Liver (tissue), 9 donors: ENCODE data around the gene SMARCD2. TPM values are rescaled to one million over a fixed set of nuclear protein-coding genes. Genes with fewer than 3 reads are reported as not detected.

Experiments
- DNase-seq: peaks from one replicate; pipeline ENCODE4 v3.0.0-alpha.2; 2017; ENCODE audit warnings: low spot score
- H3K27ac ChIP-seq, 2 donors: one replicate each; pipeline ENCODE4 v1.7.0; 2013; ENCODE audit warnings: inconsistent platforms in 2 of 2, low read length in 2 of 2, control low read depth in 1 of 2, low read depth in 1 of 2, mild to moderate bottlenecking in 1 of 2
- H3K27me3 ChIP-seq, 4 donors: one replicate each; pipeline versions ENCODE4 v1.6.1 to v1.7.0; 2013; ENCODE audit warnings: low read length in 3 of 4, inconsistent platforms in 1 of 4, mild to moderate bottlenecking in 1 of 4, moderate library complexity in 1 of 4; ENCODE audit not compliant: control insufficient read depth in 4 of 4, insufficient read depth in 4 of 4
- H3K36me3 ChIP-seq, 4 donors: one replicate each; pipeline versions ENCODE4 v1.6.1 to v1.7.0; 2013; ENCODE audit warnings: low read length in 3 of 4, mild to moderate bottlenecking in 3 of 4, low read depth in 1 of 4, moderate library complexity in 1 of 4; ENCODE audit not compliant: control insufficient read depth in 4 of 4, insufficient read depth in 3 of 4
- H3K4me1 ChIP-seq, 4 donors: one replicate each; pipeline versions ENCODE4 v1.6.1 to v1.7.0; 2013; ENCODE audit warnings: low read length in 3 of 4, mild to moderate bottlenecking in 3 of 4, moderate library complexity in 1 of 4; ENCODE audit not compliant: control insufficient read depth in 4 of 4, insufficient read depth in 4 of 4
- H3K4me3 ChIP-seq, 3 donors: one replicate each; pipeline versions ENCODE4 v1.6.1 to v1.7.0; 2013; ENCODE audit warnings: low read length in 3 of 3, control low read depth in 1 of 3, low read depth in 1 of 3, mild to moderate bottlenecking in 1 of 3
- H3K9ac ChIP-seq, 2 donors: one replicate each; pipeline ENCODE4 v1.7.0; 2013; ENCODE audit warnings: low read length in 2 of 2, mild to moderate bottlenecking in 2 of 2, moderate library complexity in 2 of 2, control low read depth in 1 of 2, low read depth in 1 of 2
- H3K9me3 ChIP-seq, 4 donors: one replicate each; pipeline versions ENCODE4 v1.6.1 to v1.7.0; 2013; ENCODE audit warnings: low read length in 3 of 4; ENCODE audit not compliant: control insufficient read depth in 4 of 4
- ATF3 ChIP-seq: IDR thresholded peaks from 2 replicates; pipeline ENCODE4 v1.6.1; 2016; ENCODE audit warnings: antibody characterized with exemption
- CTCF ChIP-seq: fragments of 150-350 bp; IDR thresholded peaks from 2 replicates; pipeline ENCODE4 v1.5.1; 2017; ENCODE audit warnings: improper control_type of control experiment, low read depth, low read length; ENCODE audit not compliant: missing input control
- EGR1 ChIP-seq, 2 donors: IDR thresholded peaks; 2 replicates each; pipeline ENCODE4 v1.6.1; 2016 to 2018; ENCODE audit warnings: antibody characterized with exemption in 2 of 2, low read depth in 2 of 2
- FOXA1 ChIP-seq: IDR thresholded peaks from 2 replicates; pipeline ENCODE4 v1.6.1; 2016; ENCODE audit warnings: antibody characterized with exemption
- FOXA2 ChIP-seq: IDR thresholded peaks from 2 replicates; pipeline ENCODE4 v1.6.1; 2016; ENCODE audit warnings: antibody characterized with exemption
- GABPA ChIP-seq, 2 donors: IDR thresholded peaks in 1 of 2; conservative IDR thresholded peaks in 1 of 2; 2 replicates each; pipeline ENCODE4 v1.6.1; 2016; ENCODE audit warnings: antibody characterized with exemption in 2 of 2, mild to moderate bottlenecking in 1 of 2, moderate library complexity in 1 of 2
- HNF4A ChIP-seq, 2 donors: conservative IDR thresholded peaks; 2 replicates each; pipeline ENCODE4 v1.6.1; 2016; ENCODE audit warnings: antibody characterized with exemption in 2 of 2, mild to moderate bottlenecking in 2 of 2
- HNF4G ChIP-seq: IDR thresholded peaks from 2 replicates; pipeline ENCODE4 v1.6.1; 2016; ENCODE audit warnings: antibody characterized with exemption
- JUND ChIP-seq, 2 donors: IDR thresholded peaks; 2 replicates each; pipeline ENCODE4 v1.6.1; 2016; ENCODE audit warnings: antibody characterized with exemption in 2 of 2
- MAX ChIP-seq: IDR thresholded peaks from 2 replicates; pipeline ENCODE4 v1.6.1; 2016; ENCODE audit warnings: antibody characterized with exemption
- NR2F2 ChIP-seq: IDR thresholded peaks from 2 replicates; pipeline ENCODE4 v1.6.1; 2016; ENCODE audit warnings: antibody characterized with exemption
- RAD21 ChIP-seq, 2 donors: IDR thresholded peaks; 2 replicates each; pipeline ENCODE4 v1.6.1; 2016; ENCODE audit warnings: antibody characterized with exemption in 2 of 2, mild to moderate bottlenecking in 2 of 2
- REST ChIP-seq: IDR thresholded peaks from 2 replicates; pipeline ENCODE4 v1.6.1; 2016; ENCODE audit warnings: antibody characterized with exemption, mild to moderate bottlenecking
- RXRA ChIP-seq, 2 donors: IDR thresholded peaks; 2 replicates each; pipeline ENCODE4 v1.6.1; 2017 to 2018; ENCODE audit warnings: antibody characterized with exemption in 2 of 2, mild to moderate bottlenecking in 1 of 2
- SP1 ChIP-seq: IDR thresholded peaks from 2 replicates; pipeline ENCODE4 v1.6.1; 2018; ENCODE audit warnings: antibody characterized with exemption, mild to moderate bottlenecking
- TAF1 ChIP-seq: conservative IDR thresholded peaks from 2 replicates; pipeline ENCODE4 v1.6.1; 2016; ENCODE audit warnings: antibody characterized with exemption, mild to moderate bottlenecking
- YY1 ChIP-seq: IDR thresholded peaks from 2 replicates; pipeline ENCODE4 v1.6.1; 2016; ENCODE audit warnings: antibody characterized with exemption, mild to moderate bottlenecking
- ZBTB33 ChIP-seq: IDR thresholded peaks from 2 replicates; pipeline ENCODE4 v1.6.1; 2016; ENCODE audit warnings: antibody characterized with exemption
- WGBS: extraction: QIAGEN DNeasy Blood & Tissue Kit; methylation state at CpG from one replicate; pipeline ENCODE4 v1.1.7; 2013; 5-methylcytosine and 5-hydroxymethylcytosine counted together
- polyA plus RNA-seq, 2 donors: library from polyadenylated mRNA; stranded (reverse) in 1 of 2; unstranded in 1 of 2; fragments of 200-250 nt in 1 of 2; fragments of >200 nt in 1 of 2; fragmentation: Nextera tagmentation in 1 of 2; extraction: Ambion mirVana in 1 of 2; gene quantifications; one replicate each; pipeline versions ENCODE4 v1.2.1 to v1.2.3, GENCODE V29; 2013 to 2015
- total RNA-seq, 2 donors: library from RNA; depleted of rRNA; stranded (reverse); fragments of >200 nt; gene quantifications; one replicate each; pipeline ENCODE4 v1.2.3, GENCODE V29; 2014
- donor health status: healthy.
- donor health status: healthy.
- donor health status: healthy.
- donor health status: healthy.
- donor health status: healthy.

Gene SMARCD2
- total and polyA plus RNA-seq, 4 donors: 14.5 to 67.9 (median 39.4) TPM

GRCh38 chr17:63826468-63827001 lies 15.9 kb downstream of the SMARCD2 start:
- no peak for TF ChIP-seq ATF3
- no peak for TF ChIP-seq MAX
- TF ChIP-seq CTCF: no peak
- no peak for TF ChIP-seq FOXA2
- TF ChIP-seq REST: no peak
- TF ChIP-seq TAF1: no peak
- TF ChIP-seq NR2F2: no peak
- TF ChIP-seq YY1: no peak
- TF ChIP-seq RXRA (IDR thresholded peaks at IDR 0.05): no peak
- no peak for TF ChIP-seq SP1
- no peak for TF ChIP-seq JUND (IDR thresholded peaks at IDR 0.05)
- no peak for TF ChIP-seq ZBTB33
- TF ChIP-seq HNF4A (conservative IDR thresholded peaks at IDR 0.05): no peak
- no peak for TF ChIP-seq FOXA1
- TF ChIP-seq GABPA (IDR thresholded peaks at IDR 0.05 in 1 of 2, conservative IDR thresholded peaks at IDR 0.05 in 1 of 2): no peak
- no peak for TF ChIP-seq HNF4G
- peak overlapping the region; percentile 34 to 78 for H3K9ac ChIP-seq
- H3K4me3 ChIP-seq: peak overlapping the region; percentile 76 to 95 (median 85)
- no peaks in the 10 kb centered on the region for H3K27me3 ChIP-seq
- peak; percentile 45 for DNase-seq
- H3K27ac ChIP-seq: peak overlapping the region; percentile 85 to 94
- H3K9me3 ChIP-seq: no peaks in the 10 kb centered on the region
- peaks cover 11 to 59% (median 47%) of the 10 kb centered on the region in 4 donors for H3K36me3 ChIP-seq
- under 1% methylated on average over 31 of the region's 31 CpGs for WGBS
- H3K4me1 ChIP-seq: peaks cover 0 to 27% (median 19%) of the 10 kb centered on the region in 4 donors

- TF ChIP-seq JUND (IDR thresholded peaks at IDR 0.05) (no peak), RAD21 (IDR thresholded peaks at IDR 0.05) (no peak), YY1 (no peak), EGR1 (IDR thresholded peaks at IDR 0.05; ENCODE audit: low read depth in 2 of 2) (no peak), NR2F2 (no peak), CTCF (no peak), TAF1 (no peak), MAX (no peak)
- H3K36me3 ChIP-seq: peaks cover 4 to 59% (median 44%) of the 10 kb centered on the region in 4 donors
- no peak for DNase-seq
- WGBS: 96% methylated on average over 9 of the region's 9 CpGs
- no peak overlapping the region for H3K27ac ChIP-seq
- no peaks in the 10 kb centered on the region for H3K9me3 ChIP-seq
- H3K27me3 ChIP-seq: no peaks in the 10 kb centered on the region
- H3K4me1 ChIP-seq: peaks cover 0 to 33% (median 25%) of the 10 kb centered on the region in 4 donors
- H3K4me3 ChIP-seq: no peak overlapping the region
- H3K9ac ChIP-seq: no peak overlapping the region
These were observed 18.1 kb downstream of the SMARCD2 start for GRCh38 chr17:63824362-63824761.
